AG08395 (cell line): ENCODE data around the gene TRIO.

Experiments
- DNase-seq: peaks from one replicate; pipeline ENCODE4 v3.0.0; 2012; ENCODE audit warnings: mixed read lengths, low spot score

TRIO gene

GRCh38 chr5:14330291-14330690 is 187.1 kb downstream of the TRIO start:
- no peak for DNase-seq

- DNase-seq = no peak
Observed at GRCh38 chr5:14330729-14331385, 187.7 kb downstream of the TRIO start.

DNA sequence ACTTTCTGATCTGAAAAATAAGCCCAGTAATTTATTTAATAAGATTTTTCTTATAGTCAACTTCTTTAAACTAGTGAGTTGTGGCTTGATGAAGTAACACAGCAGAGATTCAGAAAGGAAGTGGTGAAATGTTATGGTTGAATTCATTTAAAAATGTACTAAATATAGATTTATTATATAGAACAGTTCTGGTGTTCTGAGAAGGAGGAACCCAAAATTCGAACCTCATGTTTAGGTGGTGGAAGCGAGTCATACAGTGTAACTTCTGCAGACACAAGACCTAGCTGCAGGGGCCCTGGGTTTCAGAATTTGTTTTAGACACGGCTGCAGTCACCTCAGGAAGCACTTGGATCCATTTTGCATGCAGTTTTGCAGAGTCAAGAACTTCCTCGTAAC is 188.2 kb downstream of the TRIO start:
- no peak for DNase-seq

- DNase-seq = no peak
Observed at GRCh38 chr5:14332038-14332631, 189.0 kb downstream of the TRIO start.

DNA sequence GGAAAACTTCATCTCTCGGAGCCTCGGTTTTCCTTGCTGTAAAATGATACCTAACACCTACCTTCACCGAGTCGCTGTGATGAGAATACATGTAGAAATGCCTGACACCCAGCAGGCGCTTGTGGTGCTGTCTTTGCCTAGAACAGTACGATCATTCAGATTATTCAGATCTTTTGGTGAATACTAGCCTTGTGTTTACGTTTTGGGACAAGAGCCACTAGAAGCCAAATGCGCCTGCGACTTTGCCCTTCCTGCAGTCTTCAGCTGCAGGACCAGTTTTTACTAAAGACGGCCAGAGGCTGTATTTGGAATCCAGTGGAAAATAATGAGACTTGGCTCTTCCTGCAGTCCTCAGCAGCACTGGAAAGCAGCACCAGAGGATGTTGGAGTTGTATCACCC is 189.6 kb downstream of the TRIO start:
- no peak for DNase-seq

GRCh38 chr5:14337593-14337992 is 194.5 kb downstream of the TRIO start:
- no peak for DNase-seq

- no peak for DNase-seq
Observed at GRCh38 chr5:14339468-14339867, 196.3 kb downstream of the TRIO start.

DNA sequence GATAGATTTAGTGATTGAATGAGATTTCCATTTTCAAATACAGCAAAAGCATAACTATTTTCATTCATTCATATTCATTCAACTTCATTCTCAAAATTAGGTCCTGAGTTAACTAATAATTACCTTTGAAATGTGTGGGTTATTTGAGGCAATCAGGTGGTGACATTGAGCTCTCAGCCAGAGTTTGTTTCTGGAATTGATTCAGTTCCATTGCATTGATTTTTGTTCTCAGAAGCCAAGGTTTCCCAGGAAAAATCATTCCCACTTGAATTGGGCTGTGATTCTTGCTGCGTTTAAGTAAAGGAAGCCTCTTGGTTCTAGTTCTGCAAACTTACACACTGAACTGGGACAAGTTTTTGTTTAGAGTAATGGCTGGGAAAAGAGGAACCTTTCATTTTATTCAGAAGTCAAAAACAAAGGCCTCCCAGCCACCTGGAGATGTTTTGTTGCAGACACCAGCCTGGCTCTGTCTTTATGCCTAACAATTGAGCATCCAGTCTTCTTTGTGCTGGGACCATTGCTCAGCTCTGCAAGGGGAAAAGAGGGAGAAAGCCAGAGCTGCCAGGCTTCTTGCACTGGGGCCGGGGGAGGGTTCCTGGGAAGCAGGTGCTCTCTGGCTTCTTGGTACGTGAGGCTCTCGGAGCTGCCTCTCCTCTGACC is 198.6 kb downstream of the TRIO start:
- DNase-seq = no peak

DNA sequence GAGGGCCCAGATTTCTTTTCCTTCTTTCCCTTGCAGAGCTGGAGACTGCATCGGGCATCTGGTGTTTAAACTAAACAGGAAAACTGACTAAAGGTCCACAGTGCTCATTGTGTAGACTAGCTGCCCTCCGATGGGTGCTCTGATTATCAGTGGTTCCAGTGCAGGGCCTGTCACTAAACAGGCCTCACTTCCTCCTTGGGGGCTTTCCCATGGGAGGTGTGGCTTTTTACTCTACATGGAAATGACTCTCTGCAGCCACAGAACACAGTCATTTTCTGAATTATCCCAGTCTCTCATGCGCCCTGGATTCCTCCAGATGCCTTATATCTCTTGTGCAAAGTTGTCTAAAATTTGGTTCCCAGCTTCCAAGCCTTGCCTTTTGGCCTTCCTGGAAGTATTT is 199.2 kb downstream of the TRIO start:
- DNase-seq = no peak

DNA sequence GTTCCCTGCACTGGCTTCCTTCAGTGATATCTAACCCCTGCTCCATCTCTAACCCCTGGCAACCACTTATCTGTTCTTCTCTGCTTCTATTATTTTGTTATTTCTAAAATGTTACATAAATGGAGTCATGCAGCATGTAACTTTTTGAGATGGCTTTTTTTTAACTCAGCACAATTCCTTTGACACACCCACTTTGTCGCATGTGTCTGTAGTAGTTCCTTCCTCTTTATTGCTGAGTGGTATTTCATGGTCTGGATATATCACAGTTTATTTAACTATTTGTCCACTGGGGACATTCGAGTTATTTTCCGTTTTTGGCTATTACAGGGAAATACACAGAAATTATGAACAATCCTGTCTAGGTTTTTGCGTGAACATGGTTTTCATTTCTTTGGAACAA is 200.2 kb downstream of the TRIO start:
- DNase-seq = no peak

DNA sequence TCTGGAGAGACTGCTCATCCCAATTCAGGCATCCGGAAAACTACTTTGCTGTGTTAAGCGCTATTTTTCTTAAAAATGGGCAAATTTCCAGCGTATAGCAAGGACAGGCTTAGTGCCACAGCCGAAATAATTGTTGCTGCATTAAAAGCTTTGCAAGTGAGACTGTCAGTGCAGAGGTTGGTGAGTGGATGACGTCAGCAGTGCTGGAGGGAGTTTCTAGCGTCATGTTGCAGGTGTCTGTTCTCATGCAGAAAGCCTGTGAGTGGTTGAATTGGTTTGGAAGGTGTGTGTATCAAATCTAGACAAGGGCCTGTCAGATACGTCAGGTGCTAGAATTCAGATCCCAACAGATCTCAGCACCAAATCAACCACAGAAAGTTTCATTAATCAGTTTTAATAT is 204.4 kb downstream of the TRIO start:
- no peak for DNase-seq

GRCh38 chr5:14348142-14348541 is 205.0 kb downstream of the TRIO start:
- DNase-seq = no peak

- no peak for DNase-seq
Observed at GRCh38 chr5:14349029-14349428, 205.9 kb downstream of the TRIO start.

DNA sequence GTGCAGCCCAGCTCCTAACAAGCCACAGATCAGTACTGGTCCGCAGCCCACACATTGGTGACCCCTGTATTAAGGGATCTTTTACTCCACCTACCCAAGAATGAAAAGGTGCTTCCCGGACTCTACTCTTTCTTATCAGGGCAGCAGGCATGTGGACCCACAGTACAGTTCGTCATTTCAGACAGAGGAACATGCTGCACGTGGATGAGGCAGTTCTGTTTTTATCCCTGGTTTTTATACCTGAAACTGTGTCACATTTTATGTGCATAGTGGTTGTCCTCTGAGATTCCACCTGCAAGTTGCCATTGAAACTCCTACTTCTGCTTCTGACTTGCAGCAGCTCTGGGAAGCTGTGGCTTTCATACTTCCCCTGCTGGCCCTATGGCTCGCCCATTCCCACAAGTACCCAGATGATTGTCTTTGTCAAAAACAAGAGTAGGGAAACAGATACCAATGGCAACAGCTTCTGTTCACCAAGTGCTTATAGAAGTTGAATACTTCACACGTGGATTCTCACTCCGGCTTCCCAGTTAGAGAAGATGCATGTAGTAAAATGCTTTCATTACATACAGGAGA is 208.0 kb downstream of the TRIO start:
- DNase-seq = no peak

DNA sequence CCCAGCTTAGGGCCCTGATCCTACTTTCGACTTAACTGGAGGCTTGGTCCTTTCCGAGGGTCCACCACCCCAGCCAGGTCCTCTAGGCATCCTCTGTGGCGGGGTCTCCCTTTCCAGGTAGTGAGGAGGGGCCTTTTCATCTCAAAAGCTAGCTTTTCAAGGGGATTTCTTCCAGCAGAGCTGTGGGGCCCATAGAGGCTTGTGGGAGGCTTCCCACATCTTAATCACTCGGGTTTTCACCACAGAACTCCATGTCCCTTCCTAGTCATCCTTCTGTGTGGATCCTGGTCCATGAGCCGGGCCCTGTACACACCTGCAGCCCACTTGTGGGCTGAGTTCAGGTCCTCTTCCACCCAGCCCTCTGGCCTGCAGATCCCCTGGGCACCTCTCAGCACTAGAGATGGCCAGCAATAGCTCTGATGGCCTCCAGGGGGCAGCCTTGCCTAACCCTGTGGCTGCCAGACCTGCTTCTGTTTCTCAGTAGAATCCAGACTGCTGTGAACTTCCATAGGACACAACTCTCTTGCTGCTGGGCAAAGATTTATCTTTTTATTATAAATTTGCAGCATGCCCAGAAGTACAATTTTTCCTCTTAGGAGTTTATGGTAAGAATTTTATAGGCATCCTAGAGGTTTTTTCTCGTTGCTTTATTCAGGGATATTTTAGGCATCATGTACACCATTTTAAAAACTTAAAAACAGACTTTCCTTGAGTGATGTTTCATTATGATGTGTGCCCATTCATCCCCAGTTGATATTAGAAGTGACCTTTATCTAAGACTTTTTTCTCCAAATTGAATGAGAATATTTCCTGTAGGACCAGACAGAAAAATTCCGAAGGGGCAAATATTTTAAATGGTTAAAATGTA is 208.9 kb downstream of the TRIO start:
- DNase-seq = peak; percentile 79

DNA sequence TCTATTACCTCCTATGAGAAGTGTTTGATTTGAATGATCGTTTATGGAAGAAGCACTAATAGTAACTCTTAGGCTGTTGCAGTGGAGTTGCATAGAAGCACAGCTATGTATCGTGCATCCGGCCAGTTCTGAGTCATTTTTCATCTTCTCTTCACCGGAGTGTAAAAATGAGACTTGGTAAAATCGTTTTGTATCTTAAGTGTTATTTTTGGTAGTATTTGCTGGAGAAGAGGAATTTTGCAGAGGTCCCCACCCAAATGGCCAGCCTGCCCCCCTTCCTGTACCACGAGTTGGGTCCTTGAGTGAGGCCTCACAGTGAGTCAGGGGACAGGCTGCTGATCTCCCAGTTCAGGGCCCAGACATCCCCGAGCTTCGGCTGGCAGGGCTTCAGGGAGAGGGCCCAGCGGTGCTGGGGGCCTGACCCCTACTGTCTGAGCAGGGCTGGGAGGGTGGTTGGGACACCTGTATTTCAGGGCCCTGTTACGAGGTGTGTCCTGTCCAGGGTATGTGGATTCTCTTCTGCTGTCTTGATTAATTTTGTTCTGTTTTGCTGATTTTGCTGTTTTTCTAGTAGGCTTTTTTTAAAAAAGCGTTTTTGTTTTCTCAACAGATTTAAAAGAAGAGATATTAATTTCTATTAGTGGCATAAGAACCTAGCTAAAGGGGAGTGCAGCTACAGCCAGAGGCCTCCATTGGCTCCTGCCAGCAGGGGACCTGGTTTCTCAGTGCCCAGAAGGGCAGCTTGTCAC is 210.8 kb downstream of the TRIO start:
- DNase-seq = no peak

DNA sequence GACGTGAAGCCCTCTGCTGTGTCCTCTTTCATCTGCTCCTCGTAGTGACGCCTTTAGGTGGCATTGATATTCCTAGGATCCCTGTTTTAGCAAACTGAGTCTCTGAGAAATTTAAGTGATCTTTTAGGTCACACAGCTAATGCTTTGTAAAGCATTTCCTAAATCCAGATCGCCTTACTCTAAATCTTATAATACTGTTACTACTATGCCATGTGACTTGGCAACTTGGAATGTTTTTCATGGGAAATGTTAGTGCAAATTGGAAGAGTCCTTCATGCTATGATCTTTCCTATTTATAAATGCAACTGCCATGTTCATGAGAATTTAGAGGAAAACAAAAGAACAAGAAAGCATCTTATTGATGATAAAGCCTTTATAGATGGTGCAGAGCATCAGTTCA is 212.2 kb downstream of the TRIO start:
- DNase-seq = no peak

GRCh38 chr5:14356305-14356704 is 213.2 kb downstream of the TRIO start:
- DNase-seq = no peak

DNA sequence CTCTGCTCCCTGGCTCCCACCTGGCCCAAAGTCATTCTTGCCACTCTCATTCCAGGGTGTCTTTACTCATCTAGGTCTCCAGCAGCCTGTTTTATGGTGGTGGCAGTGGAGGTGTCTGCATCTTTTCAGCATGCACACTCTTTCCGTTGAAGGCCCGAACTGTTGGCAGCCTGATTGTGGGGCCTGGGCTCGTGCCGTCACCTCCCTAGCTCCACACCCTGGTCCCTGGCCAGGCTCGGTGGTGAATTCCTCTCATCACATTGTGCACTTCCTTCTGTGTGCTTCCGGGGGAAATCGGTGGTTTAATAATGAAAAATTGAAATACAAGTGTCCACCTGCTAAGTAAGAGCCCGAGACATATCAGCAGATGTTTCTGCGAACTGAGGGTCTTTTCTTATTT is 214.3 kb downstream of the TRIO start:
- no peak for DNase-seq

- DNase-seq = no peak
Observed at GRCh38 chr5:14357851-14358250, 214.7 kb downstream of the TRIO start.

DNA sequence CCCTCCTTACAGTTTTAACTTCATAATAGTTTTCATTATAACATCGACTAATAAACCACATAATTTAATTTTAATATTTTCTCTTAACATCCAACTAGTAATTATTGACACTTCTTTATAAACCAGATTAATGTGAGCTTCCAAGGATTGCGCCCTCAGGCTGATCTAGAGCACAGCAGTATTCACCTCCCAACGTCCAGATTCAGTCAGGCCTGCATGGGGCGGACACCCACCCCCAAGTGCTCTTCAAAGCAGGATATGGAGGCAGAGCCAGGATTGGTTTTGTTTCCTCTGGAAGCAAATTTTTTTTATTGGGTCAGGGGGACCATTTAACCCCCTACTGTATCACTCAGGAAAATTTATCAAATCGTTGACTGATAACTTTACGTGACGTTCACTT is 215.4 kb downstream of the TRIO start:
- DNase-seq = no peak
